Measurements from ENCODE around the gene LKAAEAR1. TPM values are rescaled to one million over a fixed set of nuclear protein-coding genes. Genes with fewer than 3 reads are reported as not detected.

LKAAEAR1 gene
- polyA plus RNA-seq, 1 donor (not counting 4 experiments of a cell fraction or from before 2014, with no cell fraction given) = not detected

GRCh38 chr20:64092258-64093012, 8.2 kb upstream of the LKAAEAR1 start:
- TF ChIP-seq CTCF (optimal IDR thresholded peaks at IDR 0.05 in 1 of 3, IDR thresholded peaks at IDR 0.05 in 1 of 3, conservative IDR thresholded peaks at IDR 0.05 in 1 of 3; ENCODE audit: extremely low read depth in 1 of 3, insufficient read depth in 2 of 3, low read length in 3 of 3) = no peak
- no peak for TF ChIP-seq EZH2 (IDR thresholded peaks at IDR 0.05; ENCODE audit: low read length)
- Histone ChIP-seq H3K79me2 (ENCODE audit: control insufficient read depth, insufficient read depth, low read length) (no peaks in the 10 kb centered on the region), H3K36me3 (ENCODE audit: control insufficient read depth in 2 of 2, extremely low read depth in 1 of 2, insufficient read depth in 2 of 2, low read length in 2 of 2) (no peaks in the 10 kb centered on the region), H3K9ac (ENCODE audit: control insufficient read depth, extremely low read depth, insufficient read depth, low read length) (no peak overlapping the region), H2AFZ (ENCODE audit: control insufficient read depth, low read length) (no peak overlapping the region), H3K9me3 (ENCODE audit: control insufficient read depth, low read depth, low read length) (no peaks in the 10 kb centered on the region), H3K4me1 (ENCODE audit: control insufficient read depth, extremely low read depth, insufficient read depth, low read length) (no peaks in the 10 kb centered on the region), H3K4me2 (ENCODE audit: control insufficient read depth, extremely low read depth, insufficient read depth, low read depth, low read length) (no peak overlapping the region), H3K4me3 (ENCODE audit: control insufficient read depth in 2 of 3, extremely low read depth in 1 of 3, insufficient read depth in 2 of 3, low read depth in 1 of 3, low read length in 3 of 3) (no peak overlapping the region), H3K27me3 (ENCODE audit: control insufficient read depth, extremely low read depth, insufficient read depth, low read length) (peaks cover 10% of the 10 kb centered on the region), H3K9me1 (ENCODE audit: control insufficient read depth, extremely low read depth, insufficient read depth, low read length) (no peaks in the 10 kb centered on the region), H3K27ac (ENCODE audit: control insufficient read depth, insufficient read depth, low read length) (no peak overlapping the region), H4K20me1 (ENCODE audit: control insufficient read depth, extremely low read depth, insufficient read depth, low read length) (peaks cover 2% of the 10 kb centered on the region)
- dilution Hi-C loops (cut with MboI; ENCODE audit: extremely low pct_ligation_motif_present, low sequenced_read_pairs) = no loop called here
- FAIRE-seq (no peak), DNase-seq (ENCODE audit: low read depth, low spot score) (no peak)

DNA sequence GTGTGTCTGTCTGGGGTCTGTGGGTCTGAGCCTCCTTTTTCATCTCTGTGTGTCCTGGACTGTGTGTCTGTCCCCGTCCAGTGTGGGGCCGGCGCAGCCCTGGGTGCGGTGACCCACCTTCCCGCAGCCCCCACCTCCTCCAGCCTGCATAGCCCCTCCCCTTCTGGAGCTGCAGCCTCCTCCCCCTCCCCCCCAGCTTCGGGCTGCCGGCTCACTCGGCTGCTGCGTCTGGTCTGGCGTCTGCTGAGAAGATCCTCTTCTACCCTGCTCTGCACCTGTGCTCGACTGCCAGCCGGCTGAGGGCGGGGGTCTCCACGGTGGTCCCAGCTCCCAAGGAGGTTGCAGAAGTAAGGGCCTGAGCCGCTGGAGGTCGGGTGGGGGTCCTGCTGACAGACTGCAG, 7.6 kb upstream of the LKAAEAR1 start:
- H3K9me1 ChIP-seq (ENCODE audit: control insufficient read depth, extremely low read depth, insufficient read depth, low read length) = no peaks in the 10 kb centered on the region
- H3K27me3 ChIP-seq (ENCODE audit: control insufficient read depth, extremely low read depth, insufficient read depth, low read length) = peaks cover 10% of the 10 kb centered on the region
- TF ChIP-seq EZH2 (IDR thresholded peaks at IDR 0.05; ENCODE audit: low read length) (no peak), CTCF (optimal IDR thresholded peaks at IDR 0.05 in 1 of 3, IDR thresholded peaks at IDR 0.05 in 1 of 3, conservative IDR thresholded peaks at IDR 0.05 in 1 of 3; ENCODE audit: extremely low read depth in 1 of 3, insufficient read depth in 2 of 3, low read length in 3 of 3) (no peak)
- no peak overlapping the region for H3K27ac ChIP-seq (ENCODE audit: control insufficient read depth, insufficient read depth, low read length)
- peaks cover 2% of the 10 kb centered on the region for H4K20me1 ChIP-seq (ENCODE audit: control insufficient read depth, extremely low read depth, insufficient read depth, low read length)
- dilution Hi-C loops (cut with MboI; ENCODE audit: extremely low pct_ligation_motif_present, low sequenced_read_pairs) = no loop called here
- no peak for FAIRE-seq
- no peaks in the 10 kb centered on the region for H3K36me3 ChIP-seq (ENCODE audit: control insufficient read depth in 2 of 2, extremely low read depth in 1 of 2, insufficient read depth in 2 of 2, low read length in 2 of 2)
- H3K9ac ChIP-seq (ENCODE audit: control insufficient read depth, extremely low read depth, insufficient read depth, low read length) = no peak overlapping the region
- no peaks in the 10 kb centered on the region for H3K4me1 ChIP-seq (ENCODE audit: control insufficient read depth, extremely low read depth, insufficient read depth, low read length)
- H2AFZ ChIP-seq (ENCODE audit: control insufficient read depth, low read length) = no peak overlapping the region
- no peaks in the 10 kb centered on the region for H3K79me2 ChIP-seq (ENCODE audit: control insufficient read depth, insufficient read depth, low read length)
- DNase-seq (ENCODE audit: low read depth, low spot score) = no peak
- no peaks in the 10 kb centered on the region for H3K9me3 ChIP-seq (ENCODE audit: control insufficient read depth, low read depth, low read length)
- H3K4me2 ChIP-seq (ENCODE audit: control insufficient read depth, extremely low read depth, insufficient read depth, low read depth, low read length) = no peak overlapping the region
- H3K4me3 ChIP-seq (ENCODE audit: control insufficient read depth in 2 of 3, extremely low read depth in 1 of 3, insufficient read depth in 2 of 3, low read depth in 1 of 3, low read length in 3 of 3) = no peak overlapping the region
